H1 (cell line): Measurements from ENCODE around the gene RAB35. TPM values are rescaled to one million over a fixed set of nuclear protein-coding genes. Genes with fewer than 3 reads are reported as not detected.

Source experiments
- CTCF ChIA-PET: fragments of 300-600 bp; sonication (Branson Sonifier 250); formaldehyde crosslinking; loops from one replicate; lab custom pipeline; 2021; ENCODE audit not compliant: partially characterized antibody; lab: Charles Lee
- POLR2A ChIA-PET: fragments of 300-600 bp; sonication (Branson Sonifier 250); formaldehyde crosslinking; loops from one replicate; lab custom pipeline; 2021; ENCODE audit warnings: inconsistent platforms; ENCODE audit not compliant: partially characterized antibody; lab: Charles Lee
- DNase-seq, 2 experiments: peaks; one replicate each; pipeline versions ENCODE4 v3.0.0 to v3.0.0-alpha.2; 2010 to 2022; ENCODE audit warnings: low spot score in 2 of 2, low read depth in 1 of 2, mixed read lengths in 1 of 2
- FAIRE-seq: peaks from 2 replicates; lab custom pipeline; 2011; peaks lifted over from hg19 to GRCh38; lab: Jason Lieb, UNC
- H2AFZ ChIP-seq: 2 replicates; pipeline ENCODE4 v1.8.1; 2012; ENCODE audit warnings: low read length, inconsistent platforms
- H2AK5ac ChIP-seq: 2 replicates; pipeline ENCODE4 v1.6.1; 2013; ENCODE audit warnings: low read depth, low read length
- H2BK120ac ChIP-seq: replicated peaks from 2 replicates; pipeline ENCODE3; 2013; ENCODE audit warnings: low read depth, low read length, inconsistent platforms
- H2BK12ac ChIP-seq: 2 replicates; pipeline ENCODE4 v1.6.1; 2013; ENCODE audit warnings: low read depth, low read length
- H2BK15ac ChIP-seq: 2 replicates; pipeline ENCODE4 v1.6.1; 2013; ENCODE audit warnings: low read length
- H2BK20ac ChIP-seq: 2 replicates; pipeline ENCODE4 v1.6.1; 2013; ENCODE audit warnings: low read length
- H2BK5ac ChIP-seq: 2 replicates; pipeline ENCODE4 v1.6.1; 2013; ENCODE audit warnings: low read depth, low read length
- H3K14ac ChIP-seq: 2 replicates; pipeline ENCODE4 v1.6.1; 2013; ENCODE audit warnings: inconsistent platforms; ENCODE audit not compliant: insufficient read length
- H3K18ac ChIP-seq: 2 replicates; pipeline ENCODE4 v1.6.1; 2013; ENCODE audit warnings: low read length; ENCODE audit errors: extremely low read depth
- H3K23ac ChIP-seq: 2 replicates; pipeline ENCODE4 v1.6.1; 2013; ENCODE audit warnings: inconsistent platforms; ENCODE audit not compliant: insufficient read length
- H3K23me2 ChIP-seq: 2 replicates; pipeline ENCODE4 v1.6.1; 2013; ENCODE audit warnings: low read depth, low read length
- H3K27ac ChIP-seq: 2 replicates; pipeline ENCODE4 v1.6.1; 2011; ENCODE audit warnings: low read depth, low read length, inconsistent platforms
- H3K27me3 ChIP-seq, 4 experiments: replicated peaks in 1 of 4; 1 replicate in 1 of 4; 2 replicates in 3 of 4; pipeline versions ENCODE4 v1.6.1 to v1.8.1; 2011 to 2013; ENCODE audit warnings: low read length in 3 of 4, mild to moderate bottlenecking in 3 of 4, inconsistent platforms in 2 of 4, mixed read lengths in 2 of 4, moderate library complexity in 1 of 4; ENCODE audit not compliant: control insufficient read depth in 3 of 4, insufficient read depth in 3 of 4; ENCODE audit errors: extremely low read depth in 1 of 4
- H3K36me3 ChIP-seq, 4 experiments: 2 replicates each; pipeline versions ENCODE4 v1.6.1 to v1.8.1; 2011 to 2013; ENCODE audit warnings: mild to moderate bottlenecking in 4 of 4, low read length in 3 of 4, moderate library complexity in 2 of 4, control low read depth in 1 of 4, inconsistent platforms in 1 of 4; ENCODE audit not compliant: insufficient read depth in 4 of 4, control insufficient read depth in 2 of 4
- H3K4ac ChIP-seq: replicated peaks from 2 replicates; pipeline ENCODE3; 2013; ENCODE audit warnings: low read length, low read depth, mixed read lengths, inconsistent platforms; ENCODE audit not compliant: insufficient read length
- H3K4me1 ChIP-seq, 4 experiments: replicated peaks in 1 of 4; 1 replicate in 1 of 4; 2 replicates in 3 of 4; pipeline versions ENCODE4 v1.6.1 to v1.8.1; 2011 to 2013; ENCODE audit warnings: low read length in 3 of 4, inconsistent platforms in 2 of 4, mixed read lengths in 1 of 4; ENCODE audit not compliant: insufficient read depth in 4 of 4, control insufficient read depth in 3 of 4
- H3K4me2 ChIP-seq, 2 experiments: 2 replicates each; pipeline versions ENCODE4 v1.6.1 to v1.8.1; 2011 to 2013; ENCODE audit warnings: low read depth in 2 of 2, low read length in 2 of 2, control low read depth in 1 of 2, inconsistent platforms in 1 of 2, mild to moderate bottlenecking in 1 of 2; ENCODE audit not compliant: insufficient read depth in 1 of 2
- H3K4me3 ChIP-seq, 4 experiments: fragments of 200-600, 300-600 bp in 1 of 4; sonication (generic), shearing (Covaris generic), sonication (Bioruptor Twin) in 1 of 4; 2 replicates each; pipeline versions ENCODE4 v1.5.1 to v1.8.1; 2011 to 2016; ENCODE audit warnings: low read length in 4 of 4, low read depth in 3 of 4, control low read depth in 2 of 4, inconsistent platforms in 2 of 4, mild to moderate bottlenecking in 2 of 4, mixed read lengths in 1 of 4, moderate library complexity in 1 of 4; ENCODE audit not compliant: insufficient read depth in 2 of 4; ENCODE audit errors: extremely low read depth in 1 of 4
- H3K56ac ChIP-seq: replicated peaks from 2 replicates; pipeline ENCODE3; 2013; ENCODE audit warnings: low read depth, mild to moderate bottlenecking, mixed read lengths, low read length, inconsistent platforms; ENCODE audit not compliant: insufficient read length
- H3K79me1 ChIP-seq: 2 replicates; pipeline ENCODE4 v1.6.1; 2013; ENCODE audit warnings: low read depth, low read length, control low read depth
- H3K79me2 ChIP-seq, 2 experiments: 2 replicates each; pipeline versions ENCODE4 v1.6.1 to v1.8.1; 2012 to 2013; ENCODE audit warnings: low read length in 2 of 2, mild to moderate bottlenecking in 2 of 2, inconsistent platforms in 1 of 2; ENCODE audit not compliant: insufficient read depth in 2 of 2, control insufficient read depth in 1 of 2
- H3K9ac ChIP-seq, 4 experiments: replicated peaks in 1 of 4; 1 replicate in 1 of 4; 2 replicates in 3 of 4; pipeline versions ENCODE4 v1.6.1 to v1.8.1; 2011 to 2013; ENCODE audit warnings: low read depth in 3 of 4, low read length in 3 of 4, control low read depth in 2 of 4, mild to moderate bottlenecking in 2 of 4, moderate library complexity in 2 of 4, inconsistent platforms in 1 of 4; ENCODE audit errors: extremely low read depth in 1 of 4
- H3K9me3 ChIP-seq, 2 experiments: 2 replicates each; pipeline versions ENCODE4 v1.6.1 to v1.8.1; 2012 to 2013; ENCODE audit warnings: mild to moderate bottlenecking in 2 of 2, moderate library complexity in 2 of 2, control low read depth in 1 of 2, inconsistent platforms in 1 of 2, low read depth in 1 of 2, low read length in 1 of 2, mixed read lengths in 1 of 2; ENCODE audit not compliant: insufficient read depth in 2 of 2
- H4K20me1 ChIP-seq, 2 experiments: replicated peaks in 1 of 2; 2 replicates each; pipeline versions ENCODE3 to v1.8.1; 2011 to 2013; ENCODE audit warnings: inconsistent platforms in 2 of 2, low read length in 2 of 2, mild to moderate bottlenecking in 1 of 2; ENCODE audit not compliant: insufficient read depth in 2 of 2, control insufficient read depth in 1 of 2
- H4K5ac ChIP-seq: 2 replicates; pipeline ENCODE4 v1.6.1; 2013; ENCODE audit warnings: low read length, low read depth, mixed read lengths, inconsistent platforms; ENCODE audit not compliant: insufficient read length
- H4K8ac ChIP-seq: 2 replicates; pipeline ENCODE4 v1.8.0; 2013; ENCODE audit warnings: mild to moderate bottlenecking, moderate library complexity, low read length, inconsistent platforms; ENCODE audit not compliant: insufficient read depth; ENCODE audit errors: extremely low read depth
- H4K91ac ChIP-seq: replicated peaks from 2 replicates; pipeline ENCODE3; 2013; ENCODE audit warnings: low read length, mixed read lengths, inconsistent platforms; ENCODE audit not compliant: insufficient read length
- ATF2 ChIP-seq: IDR thresholded peaks from 2 replicates; pipeline ENCODE4 v1.6.1; 2012; ENCODE audit warnings: low read length, inconsistent platforms
- ATF3 ChIP-seq: IDR thresholded peaks from 2 replicates; pipeline ENCODE4 v1.6.1; 2011; ENCODE audit warnings: low read depth, mild to moderate bottlenecking, low read length; ENCODE audit not compliant: insufficient read depth
- JUND ChIP-seq: IDR thresholded peaks from 2 replicates; pipeline ENCODE4 v1.6.1; 2011; ENCODE audit warnings: mild to moderate bottlenecking, improper control_type of control experiment, low read length
- KDM5A ChIP-seq: fragments of 200-600 bp; IDR thresholded peaks from 2 replicates; pipeline ENCODE4 v1.7.1; 2012; ENCODE audit warnings: mild to moderate bottlenecking, low read length, inconsistent platforms, mixed read lengths
- PHF8 ChIP-seq: fragments of 200-600 bp; sonication (generic); conservative IDR thresholded peaks from 2 replicates; pipeline ENCODE4 v1.7.1; 2012; ENCODE audit warnings: low read depth, mild to moderate bottlenecking, inconsistent platforms, low read length, moderate library complexity
- RAD21 ChIP-seq, 2 experiments: IDR thresholded peaks in 1 of 2; conservative IDR thresholded peaks in 1 of 2; 2 replicates each; pipeline ENCODE4 v1.6.1; 2011; ENCODE audit warnings: low read depth in 2 of 2, low read length in 2 of 2, improper control_type of control experiment in 1 of 2, inconsistent platforms in 1 of 2, mild to moderate bottlenecking in 1 of 2, moderate library complexity in 1 of 2
- RBBP5 ChIP-seq: IDR thresholded peaks from 2 replicates; pipeline ENCODE4 v1.7.1; 2012; ENCODE audit warnings: low read depth, mild to moderate bottlenecking, inconsistent platforms, low read length, moderate library complexity, borderline replicate concordance
- SIRT6 ChIP-seq: IDR thresholded peaks from one replicate; pipeline ENCODE4 v1.7.1; 2012; ENCODE audit warnings: low read length, inconsistent platforms
- SP4 ChIP-seq: IDR thresholded peaks from 2 replicates; pipeline ENCODE4 v1.6.1; 2012; ENCODE audit warnings: low read length, inconsistent platforms
- SUZ12 ChIP-seq: fragments of 200-600 bp; sonication (generic); IDR thresholded peaks from 2 replicates; pipeline ENCODE4 v1.6.1; 2012; ENCODE audit warnings: mild to moderate bottlenecking, inconsistent platforms, low read length, moderate library complexity, mixed read lengths
- TBP ChIP-seq: IDR thresholded peaks from 2 replicates; pipeline ENCODE4 v1.6.1; 2011; ENCODE audit warnings: low read depth, low read length, improper control_type of control experiment
- ZNF274 ChIP-seq: IDR thresholded peaks from 2 replicates; pipeline ENCODE4 v1.7.0; 2012; ENCODE audit warnings: low read length, borderline replicate concordance; ENCODE audit errors: extremely low read depth
- WGBS, 2 experiments: shearing (Covaris generic) in 1 of 2; methylation state at CpG; one replicate each; pipeline versions ENCODE4 v1.1.6 to v1.1.7; 2013 to 2015; ENCODE audit warnings: low lambda C conversion rate in 2 of 2, mixed read lengths in 2 of 2, inconsistent platforms in 1 of 2, low coverage in 1 of 2, missing lambda C conversion rate in 1 of 2; ENCODE audit not compliant: insufficient replicate concordance in 2 of 2, insufficient coverage in 1 of 2, insufficient read length in 1 of 2; ENCODE audit errors: extremely low coverage in 1 of 2, missing lambda C conversion rate in 1 of 2; 5-methylcytosine and 5-hydroxymethylcytosine counted together
- polyA plus RNA-seq, 7 experiments: library from polyadenylated mRNA; depleted of rRNA in 3 of 7; stranded (reverse) in 5 of 7; unstranded in 2 of 7; fragments of >200 nt in 5 of 7; fragments of 200-250 nt in 2 of 7; gene quantifications; 1 replicate in 5 of 7; 2 replicates in 1 of 7; 4 replicates in 1 of 7; pipeline versions ENCODE4 v1.2.1 to v1.2.3, GENCODE V29; 2011 to 2013; ENCODE audit warnings: missing spikeins in 2 of 7, mixed read lengths in 2 of 7
- total RNA-seq: library from RNA; stranded (reverse); fragmentation: NEBNext Ultra II Directional; extraction: Animal tissue kit (Norgen Biotek cat#: 25700); gene quantifications from 2 replicates; pipeline ENCODE4 v1.2.1, GENCODE V29; 2021

Gene RAB35
- total and polyA plus RNA-seq, 2 of the 8 experiments (the other 6 are each of a cell fraction or from before 2014, with no cell fraction given), result 33.4 to 39.0 TPM

- no peaks in the 10 kb centered on the region; the same call in 1 of the 2 replicates for H3K79me1 ChIP-seq
- no peak overlapping the region for H4K8ac ChIP-seq
- H2BK120ac ChIP-seq, result no peak overlapping the region
- no peak overlapping the region for H3K9ac ChIP-seq
- no peak for FAIRE-seq
- H3K4ac ChIP-seq, result no peak overlapping the region
- no peak overlapping the region for H2BK5ac ChIP-seq
- no peak overlapping the region for H3K23ac ChIP-seq
- no peak overlapping the region for H3K14ac ChIP-seq
- H3K56ac ChIP-seq, result no peak overlapping the region
- H3K9me3 ChIP-seq, result no peaks in the 10 kb centered on the region
- H3K79me2 ChIP-seq, result no peaks in the 10 kb centered on the region
- 96% methylated on average over 6 of the region's 6 CpGs; no CpG with 5 or more reads in 1 of the 2 experiments for WGBS, 2 experiments
- H2BK12ac ChIP-seq, result no peak overlapping the region
- H3K27ac ChIP-seq, result no peak overlapping the region
- H2AK5ac ChIP-seq, result no peak overlapping the region
- no peak overlapping the region for H2BK15ac ChIP-seq
- H2BK20ac ChIP-seq, result no peak overlapping the region
- no peak overlapping the region for H4K91ac ChIP-seq
- no peak overlapping the region for H3K4me3 ChIP-seq
- ChIA-PET POLR2A (interaction anchor here (3.7 to 16.6 kb wide), 2 partner anchors 68 to 71 kb away, joined by 24 to 266 read pairs; partner anchors contain the start of genes GCN1 and RPLP0), CTCF (no interaction called here)
- H3K4me2 ChIP-seq, result no peak overlapping the region
- H3K18ac ChIP-seq, result no peak overlapping the region
- H3K4me1 ChIP-seq, result peaks cover 0 to 2% (median under 1%) of the 10 kb centered on the region in 4 experiments; a peak in 1 of 7 replicates
- H3K23me2 ChIP-seq, result no peaks in the 10 kb centered on the region
- H2AFZ ChIP-seq, result no peak overlapping the region
- no peak overlapping the region for H4K5ac ChIP-seq
- no peak for DNase-seq
- peaks cover 53 to 86% (median 75%) of the 10 kb centered on the region in 4 experiments for H3K36me3 ChIP-seq
- H3K27me3 ChIP-seq, result no peaks in the 10 kb centered on the region; a peak in 1 of 7 replicates
- peaks cover 2% of the 10 kb centered on the region in 2 experiments for H4K20me1 ChIP-seq
- TF ChIP-seq ZNF274 (no peak), ATF2 (no peak), ATF3 (no peak), KDM5A (no peak), RAD21 (IDR thresholded peaks at IDR 0.05 in 1 of 2, conservative IDR thresholded peaks at IDR 0.05 in 1 of 2; ENCODE audit: low read depth in 2 of 2, low read length in 2 of 2) (no peak), SP4 (no peak), RBBP5 (no peak), PHF8 (no peak), SUZ12 (no peak), TBP (no peak), SIRT6 (no peak), JUND (no peak)
These were observed 13.5 kb upstream of the RAB35 start for GRCh38 chr12:120130011-120130410.
